NCI-H146 treated with DMSO at 0.1 percent for 48 hours (cell line): ENCODE data around the gene IL12RB2.

Experiments
- DNase-seq: peaks from one replicate; lab custom pipeline; 2025; ENCODE audit not compliant: unreplicated experiment; lab: John Stamatoyannopoulos, UW

Gene IL12RB2

DNA sequence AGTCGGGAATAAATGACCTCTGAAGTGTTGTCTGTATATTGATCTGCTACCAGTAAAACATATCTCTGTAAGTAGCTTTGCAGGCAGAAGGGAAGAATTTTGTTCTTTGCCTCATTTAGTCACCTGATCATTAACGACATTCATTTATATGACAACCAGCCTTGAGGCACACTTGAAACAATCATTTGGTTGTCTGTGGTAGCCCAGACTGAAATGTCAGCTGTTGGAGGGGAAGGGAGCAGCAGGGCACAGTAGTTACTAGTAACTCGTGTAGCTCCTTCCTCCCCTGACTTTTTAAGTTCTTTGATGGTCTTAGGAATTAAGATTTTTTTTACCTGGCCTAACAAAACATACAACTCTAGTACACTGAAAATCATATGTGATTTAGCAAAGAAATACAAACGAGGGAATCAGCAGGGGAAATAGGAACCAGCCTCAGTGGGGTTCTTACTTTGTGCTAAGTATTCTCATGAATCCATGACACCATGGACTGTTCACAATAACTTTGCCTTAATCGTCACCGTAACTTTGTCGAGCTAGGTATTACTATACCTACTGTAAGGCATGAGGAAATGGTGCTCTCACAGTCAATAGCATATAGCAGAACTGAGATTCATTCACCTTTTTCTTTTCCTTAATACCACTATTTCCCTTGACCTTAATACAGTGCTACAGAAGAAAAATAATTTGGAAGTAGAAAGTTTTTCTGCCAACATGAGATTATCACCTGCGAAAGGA, 6.4 kb downstream of the IL12RB2 start:
- no peak for DNase-seq

DNA sequence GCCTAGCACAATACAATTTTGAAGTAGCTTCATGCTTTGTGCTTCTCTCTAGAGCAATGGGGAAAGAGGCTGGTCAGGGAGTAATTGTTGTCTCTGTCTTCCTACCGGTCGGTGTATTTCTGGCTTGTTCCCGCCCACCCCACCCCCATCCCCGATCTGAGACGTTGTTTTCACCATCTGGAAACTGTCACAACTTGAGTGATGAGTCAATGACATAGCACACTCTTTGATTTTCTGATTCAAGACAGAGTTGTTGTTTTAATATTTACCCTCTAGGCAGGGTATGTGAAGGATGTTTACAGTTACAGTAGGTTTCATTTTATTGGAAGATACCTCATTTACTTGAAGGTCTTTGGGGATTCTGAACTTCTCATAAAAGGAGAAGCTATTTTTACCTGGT, 7.0 kb downstream of the IL12RB2 start:
- DNase-seq = no peak

DNA sequence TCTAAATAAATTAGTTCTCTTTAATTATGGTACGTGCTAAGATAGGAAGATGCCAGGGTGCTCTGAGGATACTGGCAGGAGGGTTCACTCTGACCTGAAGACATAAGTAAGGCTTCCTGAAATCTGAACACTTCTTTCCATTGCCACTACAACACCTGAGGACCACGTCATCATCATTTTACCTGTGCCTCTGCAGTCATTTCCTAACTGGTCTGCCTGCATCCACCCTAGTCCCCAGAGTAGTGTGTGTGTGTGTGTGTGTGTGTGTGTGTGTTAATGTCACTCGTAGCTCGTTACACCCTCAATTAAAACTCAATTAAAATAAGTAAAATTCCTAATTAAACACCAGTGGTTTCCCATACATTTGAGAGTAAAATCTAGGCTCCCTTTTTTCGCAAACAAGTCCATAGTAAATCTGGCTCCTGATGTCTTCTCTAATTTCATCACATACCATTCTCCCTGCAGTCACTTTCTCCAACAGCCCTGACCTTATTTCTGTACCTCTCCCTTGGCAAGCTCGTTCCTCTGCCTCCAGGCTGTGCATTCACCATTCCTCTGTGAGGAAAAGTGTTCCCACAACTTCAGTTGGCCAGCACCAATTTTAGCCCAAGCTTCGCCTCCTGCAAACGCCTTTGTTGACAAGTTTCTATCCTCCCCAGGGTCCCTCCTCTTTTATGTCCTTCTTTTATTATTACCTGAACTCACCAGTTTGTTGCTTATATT, 8.7 kb downstream of the IL12RB2 start:
- DNase-seq = no peak

DNA sequence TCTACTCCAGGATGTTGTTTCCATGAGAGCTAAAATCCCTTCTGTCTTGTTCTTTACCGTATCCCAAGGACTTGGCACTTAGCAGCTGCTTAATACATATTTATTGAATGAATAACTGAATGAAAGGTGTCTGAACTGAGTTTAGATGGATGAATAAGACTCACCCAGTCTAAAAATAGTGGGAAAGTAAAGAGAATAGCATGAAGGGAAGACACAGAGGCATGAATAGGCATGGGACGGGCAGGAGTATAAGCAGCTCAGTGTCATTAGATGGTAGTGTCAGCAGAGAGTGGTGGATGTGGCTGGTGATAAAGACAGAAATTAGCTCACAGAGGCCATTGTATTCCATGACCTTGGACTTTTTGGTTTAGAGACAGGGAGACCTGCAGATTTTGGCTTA, 9.2 kb downstream of the IL12RB2 start:
- DNase-seq = no peak

DNA sequence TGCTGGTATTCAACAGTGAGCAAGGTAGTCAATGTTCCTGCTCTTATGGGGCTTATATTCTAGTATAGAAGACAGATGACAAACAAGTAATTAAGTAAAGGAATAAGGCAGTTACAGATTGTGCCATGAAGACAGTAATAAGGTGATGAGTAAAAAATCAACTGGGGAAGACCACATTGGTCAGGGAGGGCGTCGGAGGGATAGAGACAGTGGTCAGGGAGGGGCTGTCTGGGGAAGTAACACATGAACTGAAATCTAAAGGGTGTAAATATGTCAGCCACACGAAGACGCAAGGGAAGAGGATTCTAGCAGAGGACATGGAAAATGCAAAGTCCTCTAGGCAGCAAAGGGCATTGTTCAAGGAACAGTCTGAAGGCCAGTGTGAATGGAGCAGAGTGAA, 10.1 kb downstream of the IL12RB2 start:
- DNase-seq = no peak

DNA sequence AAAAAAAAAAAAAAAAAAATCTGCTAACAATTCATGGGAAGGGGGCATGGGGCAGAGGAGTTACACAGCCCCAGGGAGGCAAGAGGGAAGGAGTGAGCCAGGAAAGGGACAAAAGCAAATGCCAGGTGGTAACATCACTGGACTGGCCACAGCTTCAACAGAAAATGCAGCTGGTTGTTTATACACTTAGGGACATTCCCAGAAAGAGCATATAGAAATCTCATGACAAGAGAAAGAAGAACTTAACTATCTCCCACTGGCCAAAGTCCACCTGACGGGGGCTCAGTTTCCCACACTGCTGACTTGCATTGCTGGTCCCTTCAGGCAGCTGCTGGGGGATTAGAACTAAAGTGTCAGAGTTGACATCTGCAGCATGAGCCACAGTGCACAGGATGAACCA, 14.8 kb downstream of the IL12RB2 start:
- no peak for DNase-seq

DNA sequence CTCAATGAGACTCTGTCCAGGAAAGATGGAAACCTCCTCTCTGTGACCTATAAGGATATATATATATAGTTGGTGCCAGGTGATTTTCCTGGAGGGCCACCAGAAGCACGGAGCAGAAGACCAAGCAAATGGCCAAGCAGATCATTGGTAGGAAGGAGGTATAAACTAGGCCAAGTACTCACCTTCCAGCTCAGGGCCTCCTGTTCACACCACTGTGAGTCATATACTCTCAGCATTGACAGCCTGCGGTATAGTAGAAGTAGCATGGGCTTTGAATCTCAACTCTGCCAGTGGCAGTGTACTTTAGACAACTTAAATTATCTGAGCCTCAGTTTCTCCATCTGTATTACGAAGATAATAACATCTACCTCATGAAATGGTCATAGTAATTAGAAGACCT, 15.4 kb downstream of the IL12RB2 start:
- no peak for DNase-seq

DNA sequence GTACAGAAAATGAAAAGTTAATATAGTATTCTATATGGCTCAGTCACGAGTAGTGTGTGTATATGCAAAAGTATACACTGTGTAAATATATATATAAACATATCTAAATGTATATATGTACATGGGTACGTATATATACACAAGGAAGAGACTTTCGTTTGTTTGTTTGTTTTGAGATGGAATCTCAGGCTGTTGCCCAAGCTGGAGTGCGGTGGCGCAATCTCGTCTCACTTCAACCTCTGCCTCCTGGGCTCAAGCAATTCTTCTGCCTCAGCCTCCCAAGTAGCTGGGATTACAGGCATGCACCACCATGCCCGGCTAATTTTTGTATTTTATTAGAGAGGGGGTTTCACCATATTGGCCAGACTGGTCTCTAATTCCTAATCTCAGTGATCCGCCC, 16.4 kb downstream of the IL12RB2 start:
- DNase-seq = no peak

DNA sequence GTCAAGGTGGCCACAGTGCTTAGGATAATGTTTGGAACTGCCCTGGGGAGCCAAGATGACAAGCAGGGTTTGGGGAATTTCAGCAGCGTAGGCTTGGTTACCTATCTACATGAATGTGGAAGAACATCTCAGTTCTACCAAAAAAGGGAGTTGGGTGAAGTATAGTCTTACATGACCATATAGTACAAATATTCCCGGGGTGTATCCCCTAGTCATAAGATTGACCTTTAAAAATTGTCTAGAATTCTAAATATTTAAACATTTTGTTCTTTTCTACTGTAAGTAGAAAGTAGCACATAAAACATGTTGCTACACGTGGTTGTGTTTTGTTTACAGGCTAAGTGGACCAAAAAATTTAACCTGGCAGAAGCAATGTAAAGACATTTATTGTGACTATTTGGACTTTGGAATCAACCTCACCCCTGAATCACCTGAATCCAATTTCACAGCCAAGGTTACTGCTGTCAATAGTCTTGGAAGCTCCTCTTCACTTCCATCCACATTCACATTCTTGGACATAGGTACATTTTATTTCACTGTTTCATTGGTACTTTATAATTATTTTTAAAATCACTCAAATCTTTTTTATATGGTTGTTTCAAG, 20.3 kb downstream of the IL12RB2 start:
- no peak for DNase-seq

DNA sequence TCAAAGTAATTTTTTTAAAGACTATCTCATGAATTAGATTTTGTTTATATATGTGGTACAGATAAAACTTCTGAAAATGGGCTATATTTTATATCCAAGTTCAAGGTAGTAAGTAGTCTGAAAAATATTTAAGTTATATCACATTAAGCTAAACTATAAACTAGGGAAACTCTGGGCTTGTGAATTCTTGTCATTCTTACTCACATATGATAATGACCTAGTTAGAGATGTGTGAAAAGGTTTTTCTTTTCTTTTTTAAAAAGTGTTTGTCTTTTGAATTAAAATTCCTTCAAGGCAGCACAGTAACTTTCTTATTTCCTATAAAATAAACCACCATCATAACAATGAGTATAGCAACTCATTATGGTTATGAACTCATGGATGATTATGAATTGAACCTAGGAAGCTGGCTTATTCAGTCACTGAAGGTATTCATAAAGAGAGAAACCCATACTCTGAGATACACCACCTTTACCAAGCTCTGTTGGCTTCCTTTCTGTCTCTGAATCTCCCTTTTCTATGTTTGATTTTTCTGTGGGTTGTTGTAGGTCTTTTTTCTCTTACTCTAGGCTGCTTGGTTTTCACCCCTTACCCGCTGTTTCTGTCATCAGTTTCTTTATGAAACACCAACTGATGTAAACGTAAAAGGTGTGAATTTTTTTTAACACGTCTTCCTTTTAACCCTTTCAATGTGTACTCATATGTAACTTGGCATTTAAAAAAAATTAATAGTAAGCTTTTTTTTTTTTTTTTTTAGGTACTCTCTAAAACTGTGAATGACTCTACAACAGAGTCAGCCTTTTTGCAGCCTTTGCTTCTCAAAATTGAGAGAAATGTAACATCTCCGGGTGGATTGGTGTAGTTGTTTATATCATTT, 25.2 kb downstream of the IL12RB2 start:
- DNase-seq = no peak

DNA sequence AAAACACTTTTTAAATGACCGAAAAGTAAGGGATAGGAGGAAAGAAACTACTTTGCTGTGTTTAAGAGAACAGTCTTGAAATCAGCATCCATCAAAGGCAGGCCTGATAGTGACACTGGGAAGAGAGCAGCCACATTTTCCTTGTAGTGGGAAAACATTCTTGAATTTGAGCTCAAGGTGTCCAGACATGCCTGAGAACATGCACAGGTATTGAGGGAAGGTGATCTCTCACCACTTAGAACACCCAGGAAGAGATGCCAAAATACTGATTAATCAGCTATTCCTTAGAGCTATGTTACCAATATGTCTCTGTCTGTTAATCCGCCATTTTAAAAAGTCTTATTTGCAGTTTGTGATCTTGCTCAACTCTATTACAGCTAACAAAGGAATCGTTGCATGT, 25.9 kb downstream of the IL12RB2 start:
- DNase-seq = no peak

DNA sequence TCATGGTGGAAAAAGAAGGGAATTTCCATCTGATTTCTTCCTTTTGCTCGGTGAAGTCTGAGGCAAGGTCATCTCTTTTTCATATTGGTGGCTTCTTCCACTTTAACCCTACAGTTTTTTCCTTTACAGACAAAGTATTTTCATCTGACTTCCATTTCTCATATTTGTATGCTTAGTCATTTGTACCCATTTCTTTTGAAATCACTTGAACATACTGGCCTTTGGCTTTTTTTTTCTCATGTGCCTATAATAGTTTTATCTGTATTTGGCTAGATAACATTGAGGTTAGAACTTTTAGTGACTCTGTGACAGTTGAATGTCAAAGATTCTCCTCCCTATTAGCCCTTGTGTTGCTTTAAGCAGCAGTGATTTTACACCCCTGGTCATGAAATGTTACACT, 27.7 kb downstream of the IL12RB2 start:
- DNase-seq = no peak

DNA sequence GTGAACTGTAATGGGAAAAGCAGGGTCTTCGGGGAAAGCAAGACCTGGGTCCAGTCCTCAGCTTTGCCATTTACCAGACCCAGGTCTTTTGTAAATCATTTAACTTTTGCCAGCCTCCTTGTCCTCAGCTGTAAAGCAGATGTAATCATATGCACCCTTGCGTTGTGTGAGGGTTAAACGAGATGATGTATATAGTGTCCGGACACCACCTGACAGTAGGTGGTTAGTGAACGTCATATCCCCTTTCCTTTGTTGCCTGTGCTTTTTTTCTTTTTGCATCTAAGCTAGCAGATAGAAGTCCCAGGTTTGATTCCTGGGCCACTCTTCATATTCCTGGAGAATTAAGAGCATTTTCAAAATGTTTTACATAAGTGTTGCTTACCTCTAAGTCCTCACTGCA, 28.5 kb downstream of the IL12RB2 start:
- DNase-seq = no peak

DNA sequence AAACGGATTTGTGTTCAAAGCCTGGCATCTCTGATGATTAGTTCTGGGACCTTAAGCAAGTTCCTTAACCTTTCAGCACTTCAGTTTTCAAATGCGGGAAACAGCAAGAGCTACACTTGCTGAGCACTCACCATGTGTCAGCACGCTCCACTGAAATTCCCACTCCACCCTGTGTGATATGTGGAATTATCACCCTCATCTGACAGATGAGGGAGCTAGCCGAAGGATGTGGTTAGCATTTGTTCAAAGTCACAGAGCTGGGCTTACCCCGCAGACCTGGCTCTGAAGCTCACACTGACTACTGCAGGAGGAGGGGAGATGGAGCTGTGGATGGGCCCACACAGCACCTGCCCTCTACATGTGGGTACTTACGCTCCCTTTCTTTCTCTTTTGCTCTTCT, 29.1 kb downstream of the IL12RB2 start:
- DNase-seq = no peak

DNA sequence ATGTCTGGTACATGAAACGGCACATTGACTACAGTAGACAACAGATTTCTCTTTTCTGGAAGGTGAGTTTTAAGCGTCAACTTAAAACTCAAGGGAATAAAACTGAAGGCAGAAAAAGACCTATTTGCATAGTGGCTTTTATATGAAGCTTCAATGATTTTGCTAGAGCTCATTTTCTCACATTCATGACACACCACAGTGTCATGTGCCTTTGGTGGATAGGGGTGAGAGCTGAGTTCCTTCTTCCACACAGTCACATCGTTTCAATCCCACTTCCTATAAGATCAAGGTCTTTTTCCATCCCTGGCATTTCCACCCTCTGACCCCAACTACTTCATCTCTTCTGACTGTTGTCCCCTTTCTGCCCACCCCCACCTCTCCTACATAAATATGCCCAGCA, 31.0 kb downstream of the IL12RB2 start:
- DNase-seq = no peak

DNA sequence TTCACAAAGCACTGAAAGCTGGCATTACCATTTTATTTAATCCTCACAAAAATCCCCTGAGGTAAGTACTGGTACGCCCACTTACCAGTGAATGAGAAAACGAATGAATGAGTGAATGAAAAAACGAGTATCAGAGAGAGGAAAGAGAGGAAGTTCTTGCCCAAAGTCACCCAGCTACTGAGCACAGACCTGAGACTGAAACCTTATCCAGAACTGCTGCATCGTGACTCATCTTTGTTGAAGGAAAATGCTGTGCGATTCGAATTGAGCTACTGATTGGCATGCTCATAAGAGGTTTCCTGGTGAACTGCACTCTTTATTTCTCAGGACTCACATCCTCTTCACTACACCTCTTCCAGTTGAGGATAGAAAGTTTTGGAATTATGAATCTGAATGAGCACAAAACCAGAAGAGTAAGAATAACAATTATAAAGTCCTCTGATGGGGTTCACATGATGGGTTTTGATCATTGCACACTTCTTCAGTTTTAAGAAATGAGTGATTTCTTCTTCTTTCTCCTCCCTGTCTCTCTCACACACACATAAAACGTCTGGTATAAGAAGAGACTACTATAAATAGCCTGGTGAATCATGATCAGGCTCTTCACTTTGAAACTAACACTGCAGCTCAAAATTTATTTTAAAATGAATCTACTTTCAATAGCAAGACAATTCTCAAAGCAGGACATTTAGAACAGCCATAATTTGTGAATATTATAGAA, 32.1 kb downstream of the IL12RB2 start:
- no peak for DNase-seq

DNA sequence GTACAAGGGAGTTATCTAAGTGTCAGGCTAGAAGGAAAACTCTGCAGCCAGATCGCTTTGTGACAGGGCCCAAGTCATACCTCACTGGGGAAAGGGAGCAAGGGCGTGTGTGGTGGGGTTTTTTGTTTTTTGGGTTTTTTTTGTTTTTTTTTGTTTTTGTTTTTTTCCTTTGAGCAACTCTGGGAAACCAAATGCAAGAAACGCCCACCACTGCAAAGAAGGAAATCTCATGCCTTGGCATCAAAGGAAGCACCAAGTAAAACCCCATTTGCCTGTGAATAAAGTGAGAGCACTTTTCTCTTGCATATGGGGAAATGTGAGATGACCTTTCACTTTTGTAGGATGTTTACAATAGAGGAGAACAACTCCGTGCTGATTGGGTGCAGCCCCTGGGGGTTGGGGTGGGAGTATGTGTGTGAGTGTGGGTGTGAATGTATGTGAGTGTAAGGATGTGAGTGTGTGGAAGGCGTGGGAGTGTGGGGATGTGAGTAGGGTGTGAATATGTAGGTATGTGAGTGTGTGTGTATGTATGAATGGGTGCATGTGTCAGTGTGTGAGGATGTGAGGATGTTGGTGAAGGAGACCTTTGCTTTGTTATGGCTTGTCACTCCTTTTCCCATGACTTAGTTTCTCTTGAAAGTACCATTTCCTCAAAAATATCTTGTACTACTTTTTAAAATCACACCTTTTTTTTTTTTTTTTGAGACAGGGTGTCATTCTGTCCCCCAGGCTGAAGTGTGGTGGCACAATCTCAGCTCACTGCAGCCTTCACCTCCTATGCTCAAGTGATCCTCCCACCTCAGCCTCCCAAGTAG, 34.6 kb downstream of the IL12RB2 start:
- DNase-seq = no peak

DNA sequence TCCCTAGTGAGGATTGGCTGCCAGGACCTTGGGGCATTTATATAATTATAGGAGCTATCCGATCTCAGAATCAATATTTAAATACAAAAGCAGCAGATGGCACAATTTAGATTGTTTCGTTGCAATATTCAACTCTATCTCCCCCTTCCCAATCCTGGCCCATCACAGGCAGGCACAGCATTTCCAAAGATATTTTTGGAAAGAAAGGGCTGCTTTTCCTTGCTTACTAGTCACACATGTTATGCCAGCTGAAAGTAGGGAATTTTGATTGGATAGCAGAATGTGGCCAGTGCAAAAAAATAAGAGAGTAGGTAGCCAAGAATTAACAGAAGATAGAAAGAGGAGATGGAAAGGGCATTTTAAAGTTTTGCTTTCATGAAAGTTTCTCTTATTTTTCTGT, 37.9 kb downstream of the IL12RB2 start:
- no peak for DNase-seq

DNA sequence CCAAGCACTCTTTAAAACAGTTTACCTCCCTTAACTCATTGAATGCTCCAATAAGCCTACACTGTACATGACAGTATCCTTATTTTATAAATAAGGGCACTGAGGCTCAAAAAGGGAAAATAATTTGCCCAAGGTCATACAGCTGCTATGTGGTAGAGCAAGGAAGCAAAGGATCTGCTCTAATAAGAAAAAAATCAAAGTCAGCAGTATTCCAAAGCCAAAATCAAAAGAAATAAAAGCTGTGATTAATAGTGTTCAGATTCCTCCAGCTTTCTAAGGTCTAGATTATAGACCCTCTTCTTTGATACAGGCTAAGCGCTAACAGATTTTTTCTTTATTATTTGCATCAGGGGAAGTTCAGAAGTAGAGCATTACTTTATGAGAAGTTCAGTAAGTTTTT, 39.3 kb downstream of the IL12RB2 start:
- DNase-seq = no peak
